Measurements from ENCODE around the gene KCNMA1. TPM values are rescaled to one million over a fixed set of nuclear protein-coding genes. Genes with fewer than 3 reads are reported as not detected.
A peak's percentile ranks its signal among the peaks of the same experiment; 100 is the strongest.
"Not testable (repeated sequence)": the region's sequence is repeated elsewhere in the genome, so short reads cannot be mapped to it uniquely, and the experiment has no call there.

Gene KCNMA1
- total RNA-seq, 2 donors from 2014 or later, result 168 to 188 TPM

DNA sequence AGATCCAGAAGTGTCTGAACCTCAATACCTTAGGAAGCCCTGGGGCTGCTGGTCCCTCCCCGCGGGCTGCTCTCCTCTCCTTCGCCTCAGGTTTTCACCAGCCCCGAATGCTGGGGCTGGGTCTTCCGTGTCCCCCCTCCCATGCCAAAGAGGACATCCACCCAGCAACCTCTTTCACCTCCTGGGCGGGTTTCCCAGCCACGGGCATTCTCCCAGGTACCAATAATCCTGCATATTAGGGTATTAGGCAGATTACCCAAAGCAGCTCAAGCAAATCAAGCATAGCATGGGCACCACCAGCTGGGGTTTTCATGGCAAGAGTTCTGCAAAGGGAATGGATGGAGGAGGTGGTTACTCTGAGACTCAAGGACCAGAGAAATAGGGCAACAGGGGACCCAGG lies 224.4 kb downstream of the KCNMA1 start:
- ATAC-seq (ENCODE audit: insufficient number of reproducible peaks, low FRiP score, low read depth) (no peak), DNase-seq (ENCODE audit: low spot score) (no peak)
- Histone ChIP-seq H3K9me3 (no peaks in the 10 kb centered on the region), H3K36me3 (no peaks in the 10 kb centered on the region), H3K4me1 (ENCODE audit: control insufficient read depth in 1 of 2, low read depth in 2 of 2) (peaks cover 36 to 98% of the 10 kb centered on the region in 2 donors), H3K27me3 (replicated peaks; ENCODE audit: insufficient read depth) (no peaks in the 10 kb centered on the region), H3K4me3 (no peak overlapping the region), H3K27ac (peak overlapping the region; percentile 98 to 99)
- TF ChIP-seq CTCF (IDR thresholded peaks at IDR 0.05), result no peak

DNA sequence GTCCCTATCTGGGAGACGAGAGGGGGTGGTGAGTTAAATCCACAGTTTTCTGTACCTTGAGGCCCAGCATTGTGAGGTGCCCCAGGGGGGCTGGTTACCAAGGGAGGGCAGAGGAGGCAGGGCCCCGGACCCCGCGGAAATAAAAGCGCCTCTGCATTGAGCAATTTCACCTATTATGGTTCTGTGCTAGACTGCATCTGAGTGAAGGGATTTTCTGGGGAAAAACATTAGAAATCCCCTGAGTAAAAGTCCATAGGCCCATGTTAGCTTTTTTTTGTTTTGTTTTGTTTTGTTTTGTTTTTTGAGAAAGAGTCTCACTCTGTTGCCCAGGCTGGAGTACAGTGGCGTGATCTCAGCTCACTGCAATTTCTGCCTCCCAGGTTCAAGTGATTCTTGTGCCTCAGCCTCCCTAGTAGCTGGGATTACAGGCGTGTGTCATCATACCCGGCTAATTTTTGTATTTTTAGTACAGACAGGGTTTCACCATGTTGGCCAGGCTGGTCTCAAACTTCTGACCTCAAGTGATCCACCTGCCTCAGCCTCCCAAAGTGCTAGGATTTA lies 225.0 kb downstream of the KCNMA1 start:
- not testable (repeated sequence) for H3K9me3 ChIP-seq; H3K36me3 ChIP-seq; H3K27me3 ChIP-seq (replicated peaks; ENCODE audit: insufficient read depth); H3K4me3 ChIP-seq; DNase-seq (ENCODE audit: low spot score); ATAC-seq (ENCODE audit: insufficient number of reproducible peaks, low FRiP score, low read depth)
- H3K4me1 ChIP-seq (ENCODE audit: control insufficient read depth in 1 of 2, low read depth in 2 of 2), result peaks cover 36 to 98% of the 10 kb centered on the region in 2 donors
- H3K27ac ChIP-seq, result peak overlapping the region; percentile 98 to 99

DNA sequence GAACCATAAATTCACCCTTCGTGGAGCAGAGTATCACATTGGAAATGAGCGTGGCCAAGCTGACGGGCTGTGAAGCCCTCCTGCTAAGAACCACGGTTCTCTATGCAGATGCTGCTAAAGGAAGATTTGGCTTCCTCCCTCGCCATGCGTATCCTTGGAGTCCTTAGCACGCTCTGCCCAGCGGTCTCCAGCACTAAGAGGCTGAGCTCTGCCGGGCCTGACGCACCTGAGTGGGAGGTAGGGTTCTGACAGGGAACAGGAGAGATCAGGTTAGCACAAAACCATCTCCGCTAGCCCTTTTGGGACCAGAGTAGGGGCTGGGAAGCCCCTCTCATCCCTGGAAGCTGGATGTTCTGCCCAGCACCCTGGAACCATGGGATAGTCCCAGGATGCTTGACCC lies 225.8 kb downstream of the KCNMA1 start:
- H3K4me1 ChIP-seq (ENCODE audit: control insufficient read depth in 1 of 2, low read depth in 2 of 2), result peaks cover 35 to 98% of the 10 kb centered on the region in 2 donors
- no peaks in the 10 kb centered on the region for H3K36me3 ChIP-seq
- no peak overlapping the region for H3K4me3 ChIP-seq
- peak overlapping the region; percentile 98 to 99 for H3K27ac ChIP-seq
- no peaks in the 10 kb centered on the region for H3K27me3 ChIP-seq (replicated peaks; ENCODE audit: insufficient read depth)
- DNase-seq (ENCODE audit: low spot score) (no peak), ATAC-seq (ENCODE audit: insufficient number of reproducible peaks, low FRiP score, low read depth) (no peak)
- H3K9me3 ChIP-seq, result no peaks in the 10 kb centered on the region
- no peak for TF ChIP-seq CTCF (IDR thresholded peaks at IDR 0.05)

GRCh38 chr10:77410523-77410922 lies 227.1 kb downstream of the KCNMA1 start:
- TF ChIP-seq CTCF (IDR thresholded peaks at IDR 0.05), result no peak
- Histone ChIP-seq H3K27ac (no peak overlapping the region), H3K4me1 (ENCODE audit: control insufficient read depth in 1 of 2, low read depth in 2 of 2) (peaks cover 36 to 98% of the 10 kb centered on the region in 2 donors), H3K4me3 (no peak overlapping the region), H3K36me3 (no peaks in the 10 kb centered on the region), H3K9me3 (no peaks in the 10 kb centered on the region), H3K27me3 (replicated peaks; ENCODE audit: insufficient read depth) (no peaks in the 10 kb centered on the region)
- no peak for ATAC-seq (ENCODE audit: insufficient number of reproducible peaks, low FRiP score, low read depth)
- DNase-seq (ENCODE audit: low spot score), result no peak

DNA sequence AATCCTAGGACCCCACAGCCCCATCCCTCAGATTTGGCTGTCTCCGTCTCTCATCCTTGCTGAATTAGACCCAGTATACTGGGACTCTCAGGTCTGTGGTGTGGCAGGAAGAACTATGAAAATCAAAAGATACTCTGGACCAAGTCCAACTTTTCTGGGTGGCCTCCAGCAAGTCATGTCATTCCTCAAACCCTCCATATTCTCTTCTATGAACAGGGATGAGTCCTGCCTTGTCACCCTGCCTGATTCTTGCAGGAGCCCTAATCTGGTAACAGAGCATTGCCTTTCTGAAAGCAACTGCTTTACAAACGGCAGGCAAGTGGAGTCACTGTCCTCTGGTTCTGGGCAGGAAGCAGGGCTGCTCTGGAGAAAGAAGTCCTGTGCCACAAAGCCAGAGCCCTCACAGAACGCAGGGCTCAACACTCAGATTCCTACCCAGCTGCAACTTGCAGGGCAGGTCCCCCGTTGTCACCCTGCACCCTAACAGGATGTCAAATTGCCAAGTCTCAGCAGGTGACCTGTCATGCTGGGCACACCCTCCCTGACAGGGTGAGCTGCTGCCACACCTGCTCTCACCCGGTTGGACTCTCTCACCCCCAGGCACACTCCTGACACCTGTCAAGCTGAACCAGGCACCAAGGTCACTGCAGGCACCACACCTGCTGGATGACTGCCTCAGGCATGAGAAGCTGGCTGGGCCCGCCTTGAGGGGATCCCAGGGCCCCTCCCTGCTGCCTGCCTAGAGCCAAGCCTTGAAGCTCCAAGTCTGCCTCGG lies 227.7 kb downstream of the KCNMA1 start:
- TF ChIP-seq CTCF (IDR thresholded peaks at IDR 0.05), result no peak
- ATAC-seq (ENCODE audit: insufficient number of reproducible peaks, low FRiP score, low read depth), result no peak
- no peaks in the 10 kb centered on the region for H3K9me3 ChIP-seq
- H3K36me3 ChIP-seq, result no peaks in the 10 kb centered on the region
- H3K27ac ChIP-seq, result no peak overlapping the region
- no peak for DNase-seq (ENCODE audit: low spot score)
- no peaks in the 10 kb centered on the region for H3K27me3 ChIP-seq (replicated peaks; ENCODE audit: insufficient read depth)
- peaks cover 35 to 96% of the 10 kb centered on the region in 2 donors for H3K4me1 ChIP-seq (ENCODE audit: control insufficient read depth in 1 of 2, low read depth in 2 of 2)
- H3K4me3 ChIP-seq, result no peak overlapping the region
